ENCODE results near the gene B4GALT2. TPM values are rescaled to one million over a fixed set of nuclear protein-coding genes. Genes with fewer than 3 reads are reported as not detected.

Gene B4GALT2
- total and polyA plus RNA-seq, 2 donors (not counting 3 experiments of a cell fraction or from before 2014, with no cell fraction given), result 80.0 to 103 TPM

- ChIA-PET POLR2A (no interaction called here), CTCF (interaction anchor here (1.9 to 18.1 kb wide), 2 partner anchors 109 to 174 kb away, joined by 9 to 965 read pairs; no protein-coding TSS in a partner anchor)
- Histone ChIP-seq H3K9ac (replicated peaks; ENCODE audit: extremely low read depth, insufficient read depth, low read length) (no peak overlapping the region), H3K4me1 (ENCODE audit: control insufficient read depth, extremely low read depth, insufficient read depth, low read length) (peaks cover 4% of the 10 kb centered on the region), H3K27ac (ENCODE audit: insufficient read depth, low read depth, low read length) (no peak overlapping the region), H3K4me2 (ENCODE audit: insufficient read depth, low read length) (no peak overlapping the region), H3K79me2 (ENCODE audit: control insufficient read depth, insufficient read depth, low read length) (no peaks in the 10 kb centered on the region), H4K20me1 (replicated peaks; ENCODE audit: control insufficient read depth, extremely low read depth, insufficient read depth, low read length) (no peaks in the 10 kb centered on the region), H3K27me3 (ENCODE audit: control insufficient read depth in 2 of 2, insufficient read depth in 2 of 2, low read length in 2 of 2) (peaks cover 3 to 5% of the 10 kb centered on the region in 2 experiments), H3K4me3 (replicated peaks in 1 of 3; ENCODE audit: insufficient read depth in 1 of 3, low read depth in 1 of 3, low read length in 3 of 3) (no peak overlapping the region), H3K36me3 (ENCODE audit: control insufficient read depth in 2 of 2, extremely low read depth in 1 of 2, insufficient read depth in 2 of 2, low read length in 2 of 2) (no peaks in the 10 kb centered on the region), H3K9me1 (replicated peaks; ENCODE audit: control insufficient read depth, extremely low read depth, insufficient read depth, low read length) (no peaks in the 10 kb centered on the region), H3K9me3 (replicated peaks; ENCODE audit: control insufficient read depth, insufficient read depth, low read length) (no peaks in the 10 kb centered on the region), H2AFZ (ENCODE audit: low read depth, low read length) (no peak overlapping the region)
- DNase-seq (ENCODE audit: low read depth, low spot score) (no peak), FAIRE-seq (no peak)
- intact Hi-C loops (cut with micrococcal nuclease) (no loop called here), dilution Hi-C loops (cut with MboI; ENCODE audit: extremely low pct_ligation_motif_present, low sequenced_read_pairs) (loop anchor here (25.0 kb wide), 1 partner anchor 176 kb away; no protein-coding TSS in a partner anchor)
- TF ChIP-seq MAX (IDR thresholded peaks at IDR 0.05; ENCODE audit: insufficient read depth, insufficient read length) (no peak), GATA2 (IDR thresholded peaks at IDR 0.05; ENCODE audit: insufficient read depth, insufficient read length, low read depth, low read length) (no peak), EZH2 (IDR thresholded peaks at IDR 0.05; ENCODE audit: borderline replicate concordance, low read depth, low read length, severe bottlenecking) (no peak)
- BruUV-seq (replicated peaks), result no TSS peak
These were observed 40.6 kb upstream of the B4GALT2 start for GRCh38 chr1:43938383-43938782.

- POLR2A ChIA-PET, result no interaction called here
- Histone ChIP-seq H3K4me2 (ENCODE audit: insufficient read depth, low read length) (no peak overlapping the region), H4K20me1 (replicated peaks; ENCODE audit: control insufficient read depth, extremely low read depth, insufficient read depth, low read length) (no peaks in the 10 kb centered on the region), H3K9me3 (replicated peaks; ENCODE audit: control insufficient read depth, insufficient read depth, low read length) (no peaks in the 10 kb centered on the region), H3K9me1 (replicated peaks; ENCODE audit: control insufficient read depth, extremely low read depth, insufficient read depth, low read length) (no peaks in the 10 kb centered on the region), H3K27me3 (ENCODE audit: control insufficient read depth in 2 of 2, insufficient read depth in 2 of 2, low read length in 2 of 2) (peaks cover under 1 to 3% of the 10 kb centered on the region in 2 experiments), H3K9ac (replicated peaks; ENCODE audit: extremely low read depth, insufficient read depth, low read length) (no peak overlapping the region), H3K36me3 (ENCODE audit: control insufficient read depth in 2 of 2, extremely low read depth in 1 of 2, insufficient read depth in 2 of 2, low read length in 2 of 2) (no peaks in the 10 kb centered on the region), H3K79me2 (ENCODE audit: control insufficient read depth, insufficient read depth, low read length) (no peaks in the 10 kb centered on the region), H3K27ac (ENCODE audit: insufficient read depth, low read depth, low read length) (no peak overlapping the region), H3K4me1 (ENCODE audit: control insufficient read depth, extremely low read depth, insufficient read depth, low read length) (no peaks in the 10 kb centered on the region), H2AFZ (ENCODE audit: low read depth, low read length) (no peak overlapping the region), H3K4me3 (replicated peaks in 1 of 3; ENCODE audit: insufficient read depth in 1 of 3, low read depth in 1 of 3, low read length in 3 of 3) (no peak overlapping the region)
- FAIRE-seq, result no peak
- intact Hi-C loops (cut with micrococcal nuclease) (no loop called here), dilution Hi-C loops (cut with MboI; ENCODE audit: extremely low pct_ligation_motif_present, low sequenced_read_pairs) (loop anchor here (25.0 kb wide), 1 partner anchor 177 kb away; no protein-coding TSS in a partner anchor)
- BruUV-seq (replicated peaks), result no TSS peak
- TF ChIP-seq EZH2 (IDR thresholded peaks at IDR 0.05; ENCODE audit: borderline replicate concordance, low read depth, low read length, severe bottlenecking), result no peak
- TF ChIP-seq POLR2AphosphoS5 (IDR thresholded peaks at IDR 0.05; ENCODE audit: insufficient read depth, low read depth, low read length), result no peak
- TF ChIP-seq JUN (IDR thresholded peaks at IDR 0.05; ENCODE audit: borderline replicate concordance, insufficient read depth, insufficient read length, low read depth), result no peak
- DNase-seq (ENCODE audit: low read depth, low spot score), result no peak
- CTCF ChIA-PET, result interaction anchor here (1.4 to 18.1 kb wide), 3 partner anchors 9 to 175 kb away, joined by 5 to 965 read pairs (median 9); no protein-coding TSS in a partner anchor
These were observed 40.0 kb upstream of the B4GALT2 start for GRCh38 chr1:43938892-43939587.

All from endothelial cell of umbilical vein (primary cell).